Choroid plexus epithelial cell (primary cell): Measurements from ENCODE around the gene VSIG10.

ENCODE experiments used
- DNase-seq: peaks from one replicate; pipeline ENCODE4 v3.0.0-alpha.2; 2010; ENCODE audit warnings: low read depth
- H3K4me3 ChIP-seq: 2 replicates; pipeline ENCODE4 v1.5.1; 2011; ENCODE audit warnings: low read depth, mild to moderate bottlenecking, control low read depth, low read length, moderate library complexity
- CTCF ChIP-seq: conservative IDR thresholded peaks from 2 replicates; pipeline ENCODE4 v1.5.1; 2011; ENCODE audit warnings: low read depth, mild to moderate bottlenecking, control low read depth, inconsistent platforms, low read length, moderate library complexity

VSIG10 gene

GRCh38 chr12:118020036-118020435, 83.8 kb downstream of the VSIG10 start:
- no peak for TF ChIP-seq CTCF
- no peak overlapping the region for H3K4me3 ChIP-seq
- no peak for DNase-seq

- TF ChIP-seq CTCF: no peak
- H3K4me3 ChIP-seq: no peak overlapping the region
- no peak for DNase-seq
Measured at GRCh38 chr12:118017926-118018325, 85.9 kb downstream of the VSIG10 start.

- DNase-seq: peak; percentile 98
- peak within 1 kb of the TSS; percentile 99 for H3K4me3 ChIP-seq
- no peak for TF ChIP-seq CTCF
Measured at GRCh38 chr12:118016424-118017264, 87.2 kb downstream of the VSIG10 start, which contains the start of gene RFC5. RFC5 (plus strand) TSS chr12:118016703; CDS start chr12:118016828, 125 bp downstream.

GRCh38 chr12:118015944-118016343, 87.9 kb downstream of the VSIG10 start:
- TF ChIP-seq CTCF: no peak
- DNase-seq: no peak
- peak overlapping the region; percentile 99 for H3K4me3 ChIP-seq

GRCh38 chr12:118015306-118015705, 88.5 kb downstream of the VSIG10 start:
- H3K4me3 ChIP-seq: no peak overlapping the region
- DNase-seq: no peak
- TF ChIP-seq CTCF: no peak
